GM10266 (cell line): ENCODE data around the gene MPG.

Experiments used
- DNase-seq: peaks from one replicate; pipeline ENCODE4 v3.0.0; 2012; ENCODE audit errors: extremely low spot score
- CTCF ChIP-seq: IDR thresholded peaks from 2 replicates; pipeline ENCODE4 v1.5.1; 2012; ENCODE audit warnings: mild to moderate bottlenecking, low read depth; ENCODE audit not compliant: control insufficient read depth, insufficient read depth; ENCODE audit errors: missing control alignments

The MPG gene

DNA sequence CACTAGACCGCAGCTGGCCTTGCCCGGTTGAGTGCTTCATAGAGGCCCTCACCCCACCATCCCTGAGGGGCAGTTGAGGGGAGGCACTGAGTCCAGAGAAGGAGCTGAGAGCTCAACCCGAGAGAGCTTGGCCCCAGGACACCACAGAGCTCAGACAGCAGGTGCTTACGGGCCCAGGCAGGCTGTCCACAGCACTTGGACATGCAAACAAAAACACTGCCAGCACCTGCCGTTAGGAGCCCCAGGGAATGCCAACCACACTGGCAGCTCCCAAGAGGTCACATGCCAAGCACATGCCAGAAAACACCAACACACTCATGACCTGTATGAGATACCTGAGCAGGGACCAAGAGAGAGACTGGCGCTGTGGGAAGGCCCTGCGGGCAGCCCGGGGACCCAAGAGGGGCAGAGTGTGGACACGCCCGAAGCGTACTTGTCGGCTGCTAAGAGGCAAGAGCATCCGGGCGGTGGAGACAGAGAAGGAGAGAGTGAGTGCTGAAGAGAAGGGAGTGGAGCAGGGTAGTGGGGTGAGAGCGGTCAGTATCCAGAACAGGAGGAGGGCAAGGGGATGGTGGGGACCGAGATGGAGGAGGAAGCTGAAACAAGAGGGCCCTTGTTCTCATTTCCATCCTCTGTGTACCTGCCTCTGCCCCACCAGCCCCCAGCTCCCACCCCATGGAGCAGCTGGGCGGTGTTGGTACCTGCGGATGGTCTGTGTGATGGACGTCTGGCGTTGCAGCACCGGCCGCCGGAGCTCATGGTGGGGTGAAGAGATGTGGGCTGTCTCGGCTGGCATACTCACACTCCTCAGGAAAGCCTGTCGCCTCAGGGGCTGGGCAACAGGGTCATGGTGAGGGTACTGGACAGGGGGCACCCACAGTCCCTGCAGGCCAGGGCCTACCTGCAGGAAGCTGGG is 13.8 kb upstream of the MPG start:
- no peak for DNase-seq
- no peak for TF ChIP-seq CTCF

DNA sequence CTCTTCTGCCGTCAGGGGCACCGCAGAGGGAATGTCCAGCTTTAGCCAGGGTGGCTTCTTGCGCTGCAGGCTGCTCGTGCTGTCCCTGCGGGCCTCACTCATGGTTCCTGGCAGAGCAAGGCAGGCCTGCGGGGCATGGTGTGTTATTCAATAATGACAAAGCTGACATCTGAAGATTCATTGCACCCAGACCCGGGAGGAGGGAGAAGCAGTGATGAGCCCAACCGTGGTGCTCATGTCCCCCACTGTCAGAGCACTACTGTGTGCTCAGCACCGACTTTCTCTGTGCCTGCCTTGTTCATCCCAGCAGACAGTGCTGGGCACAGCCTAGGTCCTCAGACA is 13.1 kb upstream of the MPG start:
- TF ChIP-seq CTCF: no peak
- no peak for DNase-seq

- peak; percentile 98 for TF ChIP-seq CTCF
- peak; percentile 93 for DNase-seq
Observed at GRCh38 chr16:65745-66144, 12.3 kb upstream of the MPG start.

DNA sequence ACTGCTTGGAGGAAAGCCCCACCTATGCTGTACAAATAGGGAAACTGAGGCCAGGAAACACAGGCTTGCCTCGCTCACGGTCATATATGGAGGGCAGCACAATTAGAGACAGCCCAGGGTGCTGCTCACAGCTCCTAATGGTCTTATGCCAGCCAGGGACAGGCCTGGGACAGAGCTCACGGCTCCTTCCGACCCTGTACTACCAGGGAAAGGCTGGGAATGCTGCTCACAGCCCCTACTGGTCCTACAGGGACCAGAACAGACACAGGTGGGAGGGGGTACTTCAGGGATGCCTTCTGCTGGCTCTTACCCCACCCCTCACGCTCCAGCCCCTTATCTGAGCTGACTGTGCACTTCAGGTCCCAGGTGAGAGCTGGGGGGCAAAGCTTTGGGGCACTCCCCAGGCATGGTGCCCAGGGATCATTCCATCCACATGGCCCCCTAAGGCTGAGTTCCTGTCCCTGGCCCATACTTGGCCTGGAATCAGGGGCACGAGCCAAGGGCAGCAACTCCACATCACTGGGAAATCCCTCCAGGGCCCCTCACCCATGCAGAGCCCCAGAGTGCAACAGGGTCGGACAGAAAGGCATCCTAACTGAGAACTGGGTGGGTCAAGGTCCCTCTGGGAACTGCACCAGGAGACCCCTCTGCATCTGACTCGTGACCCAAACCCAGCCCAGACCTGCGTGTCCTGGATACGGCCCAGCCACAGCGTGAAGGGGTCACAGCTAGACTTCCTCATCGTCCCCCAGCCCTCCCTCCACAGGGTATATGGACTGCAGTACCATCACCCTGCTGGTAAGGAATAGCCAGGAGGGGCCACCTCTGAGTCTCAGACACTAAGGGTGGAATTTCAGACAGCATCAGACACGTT is 11.5 kb upstream of the MPG start:
- no peak for TF ChIP-seq CTCF

GRCh38 chr16:67183-67791 is 10.7 kb upstream of the MPG start:
- no peak for TF ChIP-seq CTCF
- no peak for DNase-seq

More for the DNA sequence above, 11.5 kb upstream of the MPG start:
- no peak for DNase-seq

GRCh38 chr16:67884-68789 is 9.9 kb upstream of the MPG start:
- DNase-seq: no peak
- TF ChIP-seq CTCF: no peak
